ENCODE results near the gene RILPL2.
A peak's percentile ranks its signal among the peaks of the same experiment; 100 is the strongest.
"Not testable (repeated sequence)": the region's sequence is repeated elsewhere in the genome, so short reads cannot be mapped to it uniquely, and the experiment has no call there.

Gene RILPL2

DNA sequence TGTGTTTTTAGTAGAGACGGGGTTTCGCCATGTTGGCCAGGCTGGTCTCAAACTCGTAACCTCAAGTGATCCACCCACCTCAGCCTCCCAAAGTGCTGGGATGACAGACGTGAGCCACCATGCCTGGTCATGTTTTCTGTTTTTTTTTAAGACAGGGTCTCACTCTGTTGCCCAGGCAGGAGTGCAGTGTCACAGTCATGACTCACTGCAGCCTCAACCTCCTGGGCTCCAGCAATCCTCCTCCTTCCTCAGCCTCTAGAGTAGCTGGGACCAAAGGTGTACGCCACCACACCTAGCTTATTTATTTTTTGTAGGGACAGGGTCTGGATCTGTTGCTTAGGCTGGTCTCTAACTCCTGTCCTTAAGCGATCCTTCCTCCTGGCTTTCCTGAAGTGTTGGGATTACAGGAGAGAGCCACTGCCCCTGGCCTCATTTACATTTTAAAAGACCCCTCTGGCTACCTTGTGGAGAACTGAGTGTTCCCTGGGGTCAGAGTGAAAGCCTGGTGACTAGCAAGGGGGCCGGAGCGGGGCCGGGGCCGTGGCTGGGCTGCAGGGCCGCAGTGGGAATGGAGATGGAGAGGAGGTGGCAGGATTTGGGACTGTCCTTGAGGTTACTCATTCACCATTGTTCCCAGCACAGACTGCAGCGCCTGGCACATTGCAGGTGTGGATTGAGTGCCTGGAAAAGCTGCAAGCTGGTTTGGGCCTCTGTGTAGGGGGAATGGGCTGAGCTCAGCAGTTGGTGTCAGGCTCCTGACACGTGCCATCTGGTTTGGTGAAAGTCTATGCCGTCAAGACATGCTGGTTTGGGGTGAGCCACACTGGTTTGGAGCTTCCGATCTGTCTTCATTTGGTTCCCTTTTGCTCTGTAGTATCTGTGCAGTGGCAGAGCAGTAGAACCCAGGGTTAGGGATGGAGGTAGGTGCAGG lies 34.5 kb downstream of the RILPL2 start:
- no peak for DNase-seq (ENCODE audit: low spot score)

GRCh38 chr12:123399255-123399617 lies 37.2 kb downstream of the RILPL2 start:
- DNase-seq (ENCODE audit: low spot score): no peak

GRCh38 chr12:123398550-123399254 lies 37.8 kb downstream of the RILPL2 start:
- no peak for DNase-seq (ENCODE audit: low spot score)

DNA sequence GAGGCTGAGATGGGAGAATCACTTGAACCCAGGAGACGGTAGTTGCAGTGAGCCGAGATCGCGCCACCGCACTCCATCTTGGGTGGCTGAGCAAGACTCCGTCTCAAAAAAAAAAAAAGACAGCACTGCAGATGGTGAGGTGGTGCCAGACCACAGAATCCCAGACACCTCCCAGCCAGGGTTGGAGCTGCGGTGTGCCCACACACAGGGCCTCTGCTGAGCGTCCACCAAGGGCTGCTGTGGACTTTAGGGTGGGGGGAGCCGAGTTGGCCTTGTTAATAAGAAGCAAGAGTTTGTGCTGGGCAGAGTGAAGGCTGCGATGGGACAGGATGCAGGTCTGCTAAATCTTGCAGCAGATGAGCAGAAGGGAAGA lies 38.3 kb downstream of the RILPL2 start:
- DNase-seq (ENCODE audit: low spot score): no peak

GRCh38 chr12:123397400-123397799 lies 39.1 kb downstream of the RILPL2 start:
- DNase-seq (ENCODE audit: low spot score): no peak

DNA sequence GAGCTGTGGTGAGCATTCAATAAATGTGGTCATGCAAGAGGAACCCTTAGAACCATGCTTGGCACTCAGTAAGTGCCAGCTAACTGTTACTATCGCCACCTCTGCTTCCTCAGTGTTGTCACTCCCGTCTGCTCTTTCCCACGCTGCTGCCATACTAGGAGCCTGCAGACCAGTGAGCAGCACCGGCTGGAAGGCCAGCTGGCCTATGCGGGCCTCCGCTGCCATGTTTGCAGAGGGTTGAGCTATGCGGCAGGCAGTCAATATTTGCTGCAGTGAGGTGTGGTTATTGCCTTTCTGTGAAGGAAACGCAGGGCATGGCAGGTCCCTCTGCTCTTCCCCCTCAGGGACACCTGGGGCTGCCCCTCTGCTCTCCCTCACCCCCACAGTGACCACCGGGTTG lies 39.5 kb downstream of the RILPL2 start:
- DNase-seq (ENCODE audit: low spot score): no peak

- no peak for DNase-seq (ENCODE audit: low spot score)
These were observed 39.9 kb downstream of the RILPL2 start for GRCh38 chr12:123396543-123396942.

GRCh38 chr12:123395236-123395635 lies 41.2 kb downstream of the RILPL2 start:
- DNase-seq (ENCODE audit: low spot score): no peak

GRCh38 chr12:123393747-123394146 lies 42.7 kb downstream of the RILPL2 start:
- DNase-seq (ENCODE audit: low spot score): no peak

DNA sequence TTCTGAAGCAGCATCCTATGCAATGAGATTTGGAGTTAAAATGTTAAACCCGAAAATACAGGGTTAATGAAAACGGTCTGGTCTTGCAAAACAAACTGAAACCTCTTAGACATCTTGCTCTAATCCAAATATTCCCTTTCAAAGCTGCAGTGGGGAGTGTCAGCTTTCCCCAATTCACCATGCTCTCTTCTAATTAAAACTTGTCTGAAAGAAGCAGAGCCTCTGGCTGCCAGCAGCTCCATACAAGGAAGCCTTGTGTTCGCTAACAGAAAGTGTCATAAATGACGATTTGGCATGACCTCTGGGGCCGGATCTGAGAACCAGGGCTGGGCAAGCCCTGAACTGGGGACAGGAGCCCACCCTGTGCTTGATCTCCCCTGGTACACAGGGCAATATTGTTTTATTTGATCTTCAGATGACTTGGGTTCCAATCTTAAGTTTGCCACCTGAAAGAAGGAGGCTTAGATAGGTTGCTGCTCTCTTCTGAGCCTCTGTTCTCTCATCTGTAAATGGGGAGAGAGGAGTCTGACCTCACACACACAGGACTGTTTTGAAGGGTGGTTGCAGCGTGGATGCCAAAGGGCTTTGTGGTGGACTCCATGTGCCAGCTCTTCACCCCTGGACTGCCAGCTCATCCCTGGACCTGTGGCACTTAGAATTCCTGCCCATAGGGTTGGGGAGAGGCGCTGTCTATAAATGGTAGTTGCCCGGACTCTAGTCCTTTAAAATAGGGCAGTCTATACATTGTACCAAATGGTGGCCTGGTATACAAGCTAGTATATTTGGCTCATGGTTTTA lies 44.7 kb downstream of the RILPL2 start:
- DNase-seq (ENCODE audit: low spot score): no peak

DNA sequence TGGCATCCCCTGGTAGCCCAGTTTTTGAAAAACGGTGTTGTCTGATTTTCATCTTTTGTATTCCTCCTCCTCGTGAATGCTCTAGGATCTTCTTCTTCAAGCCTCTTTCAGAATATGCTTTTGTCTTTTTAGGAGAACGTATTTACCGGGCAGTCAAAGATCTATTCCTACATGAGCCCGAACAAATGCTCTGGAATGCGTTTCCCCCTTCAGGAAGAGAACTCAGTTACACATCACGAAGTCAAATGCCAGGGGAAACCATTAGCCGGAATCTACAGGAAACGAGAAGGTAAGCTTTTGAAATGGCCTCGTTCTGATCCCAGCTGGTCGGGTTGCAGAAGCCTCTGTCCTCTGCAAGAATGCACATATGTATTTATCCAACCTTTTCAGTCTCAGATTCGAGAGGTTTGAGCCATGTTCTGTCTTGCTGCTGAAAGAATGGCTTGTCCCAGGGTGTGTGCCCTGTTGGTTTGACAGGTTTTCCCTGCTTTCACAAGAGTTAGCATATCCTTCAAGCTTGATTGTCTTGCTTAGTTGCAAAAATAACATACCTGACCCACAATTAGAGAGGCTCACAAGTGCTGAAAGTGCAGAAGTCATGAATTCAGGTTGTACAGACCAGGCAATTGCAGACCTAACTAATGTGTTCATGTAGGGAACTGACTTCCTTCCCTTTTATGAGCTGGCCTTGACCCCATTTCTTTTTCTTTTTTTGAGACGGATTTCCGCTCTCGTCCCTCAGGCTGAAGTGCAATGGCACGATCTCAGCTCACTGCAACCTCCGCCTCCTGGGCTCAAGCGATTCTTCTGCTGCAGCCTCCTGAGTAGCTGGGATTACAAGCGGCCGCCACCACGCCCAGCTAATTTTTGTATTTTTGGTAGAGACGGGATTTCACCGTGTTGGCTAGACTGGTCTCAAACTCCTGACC lies 45.7 kb downstream of the RILPL2 start:
- no peak for DNase-seq (ENCODE audit: low spot score)

DNA sequence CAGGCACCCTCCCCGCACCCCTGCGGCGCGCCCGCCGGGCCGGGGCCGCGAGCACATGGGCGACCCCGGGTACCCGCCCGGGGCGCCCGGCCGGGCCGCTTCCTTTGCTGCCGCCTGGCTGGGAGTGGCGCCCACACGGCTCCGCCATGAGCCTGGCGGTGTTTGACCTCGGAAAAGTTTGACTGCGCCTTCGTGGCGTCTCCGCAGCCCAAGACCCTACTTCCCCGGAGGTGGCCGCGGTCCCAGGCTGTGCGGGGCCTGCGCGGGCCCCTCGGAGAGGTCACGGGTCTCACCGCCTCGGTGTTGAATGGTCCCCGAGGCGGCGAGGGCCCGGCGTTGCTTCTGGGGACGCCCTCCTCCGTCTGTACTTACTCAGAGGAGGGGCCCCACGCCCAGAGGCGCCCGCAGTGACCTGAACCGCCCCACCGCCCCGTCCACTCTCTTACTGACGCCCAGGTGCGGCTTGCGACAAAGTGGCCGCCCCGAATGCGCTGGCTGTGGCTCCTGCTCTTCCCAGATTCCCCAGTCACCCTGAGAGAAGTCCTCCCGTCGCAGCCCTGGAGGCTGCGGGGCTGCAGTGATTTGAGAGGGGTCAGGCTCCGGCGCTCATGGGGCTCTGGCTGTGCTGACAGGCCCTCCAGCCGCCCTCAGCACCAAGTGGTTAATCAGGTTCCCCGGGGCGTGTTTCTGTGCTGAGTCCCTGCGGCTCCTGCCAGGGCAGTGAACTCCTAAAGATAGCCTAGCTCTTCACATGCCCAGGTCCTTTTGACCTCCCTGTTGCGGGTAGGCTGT lies 46.7 kb downstream of the RILPL2 start:
- DNase-seq (ENCODE audit: low spot score): peak; percentile 71

- peak; percentile 43 for DNase-seq (ENCODE audit: low spot score)
These were observed 47.4 kb downstream of the RILPL2 start for GRCh38 chr12:123388951-123389559.

DNA sequence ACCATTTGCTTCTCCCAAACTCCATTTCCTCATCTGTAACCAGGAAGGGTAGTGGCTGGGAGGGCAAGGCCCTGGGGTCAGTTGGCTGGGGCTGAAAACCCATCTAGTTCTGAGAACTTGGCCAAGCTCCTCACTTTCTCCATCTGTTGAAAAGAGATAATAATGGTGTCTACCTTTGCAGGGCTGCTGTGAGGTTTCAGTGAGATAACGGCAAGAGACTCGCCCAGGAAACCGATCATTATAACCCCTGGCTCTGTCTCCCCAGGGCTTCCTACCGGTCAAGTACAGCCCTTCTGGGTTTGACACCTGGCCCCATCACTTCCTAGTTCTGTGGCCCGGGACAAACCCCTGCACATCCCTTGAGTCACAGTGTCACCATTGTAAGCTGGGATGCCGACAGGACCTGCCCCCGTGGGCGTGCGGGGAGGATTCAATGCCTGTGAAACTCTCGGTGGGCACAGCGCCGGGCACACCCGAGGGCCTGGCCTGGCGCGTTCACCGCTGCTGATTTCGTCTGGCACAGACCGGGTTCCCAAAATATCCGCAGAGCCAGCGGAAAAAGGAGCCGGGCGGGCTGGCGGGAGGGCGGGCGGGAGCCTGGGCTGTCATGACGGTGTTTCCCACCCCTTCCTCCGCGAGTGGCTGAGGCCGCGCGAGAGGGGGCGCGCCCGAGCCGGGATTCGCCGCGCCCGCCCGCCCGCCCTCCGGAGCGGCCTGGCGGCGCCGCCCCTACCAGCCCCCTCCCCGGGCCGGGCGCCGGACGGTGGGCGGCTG lies 48.1 kb downstream of the RILPL2 start:
- peak; percentile 86 for DNase-seq (ENCODE audit: low spot score)

DNA sequence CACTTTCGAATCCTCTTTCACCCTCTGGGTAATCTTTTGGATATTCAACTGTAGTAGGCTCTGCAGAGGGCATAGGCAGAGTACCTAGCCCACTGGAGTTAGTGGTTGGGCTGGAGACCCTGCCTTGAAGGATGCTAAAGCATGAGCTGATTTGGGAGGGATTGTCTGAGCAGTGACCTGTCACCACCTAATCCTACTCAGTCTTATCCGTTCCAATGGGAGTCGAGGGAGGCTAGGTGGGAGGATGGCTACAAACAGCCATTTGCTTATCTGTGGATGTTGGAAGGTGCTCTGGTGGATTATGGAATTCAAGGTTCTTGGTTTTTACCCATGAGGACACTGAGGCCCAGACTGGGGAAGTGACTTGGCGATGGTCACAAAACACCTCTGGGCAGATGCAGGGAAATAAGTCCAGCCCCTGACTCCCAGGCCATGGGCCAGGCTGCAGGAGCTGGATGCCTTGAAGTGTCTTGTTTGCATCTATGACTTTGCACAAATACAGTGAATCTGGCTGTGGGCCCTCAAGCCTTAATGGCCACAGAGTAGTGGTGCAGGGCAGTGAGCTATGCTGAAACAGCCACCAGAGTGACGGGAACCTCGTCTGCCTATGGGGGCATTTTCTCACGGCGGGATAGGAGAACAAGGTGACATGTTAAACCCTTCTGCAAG lies 48.8 kb downstream of the RILPL2 start:
- no peak for DNase-seq (ENCODE audit: low spot score)

DNA sequence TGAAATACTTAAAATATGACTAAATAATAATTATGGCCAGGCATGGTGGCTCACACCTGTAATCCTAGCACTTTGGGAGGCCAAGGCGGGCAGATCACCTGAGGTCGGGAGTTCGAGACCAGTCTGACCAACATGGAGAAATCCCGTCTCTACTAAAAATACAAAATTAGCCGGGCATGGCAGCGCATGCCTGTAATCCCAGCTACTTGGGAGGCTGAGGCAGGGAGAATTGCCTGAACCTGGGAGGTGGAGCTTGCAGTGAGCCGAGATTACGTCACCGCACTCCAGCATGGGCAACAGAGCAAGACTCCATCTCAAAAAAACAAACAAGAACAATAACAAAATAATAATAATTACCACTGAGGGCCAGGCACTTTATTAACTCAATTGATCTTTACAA lies 50.9 kb downstream of the RILPL2 start:
- not testable (repeated sequence) for DNase-seq (ENCODE audit: low spot score)

GRCh38 chr12:123384994-123385376 lies 51.5 kb downstream of the RILPL2 start:
- DNase-seq (ENCODE audit: low spot score): no peak

DNA sequence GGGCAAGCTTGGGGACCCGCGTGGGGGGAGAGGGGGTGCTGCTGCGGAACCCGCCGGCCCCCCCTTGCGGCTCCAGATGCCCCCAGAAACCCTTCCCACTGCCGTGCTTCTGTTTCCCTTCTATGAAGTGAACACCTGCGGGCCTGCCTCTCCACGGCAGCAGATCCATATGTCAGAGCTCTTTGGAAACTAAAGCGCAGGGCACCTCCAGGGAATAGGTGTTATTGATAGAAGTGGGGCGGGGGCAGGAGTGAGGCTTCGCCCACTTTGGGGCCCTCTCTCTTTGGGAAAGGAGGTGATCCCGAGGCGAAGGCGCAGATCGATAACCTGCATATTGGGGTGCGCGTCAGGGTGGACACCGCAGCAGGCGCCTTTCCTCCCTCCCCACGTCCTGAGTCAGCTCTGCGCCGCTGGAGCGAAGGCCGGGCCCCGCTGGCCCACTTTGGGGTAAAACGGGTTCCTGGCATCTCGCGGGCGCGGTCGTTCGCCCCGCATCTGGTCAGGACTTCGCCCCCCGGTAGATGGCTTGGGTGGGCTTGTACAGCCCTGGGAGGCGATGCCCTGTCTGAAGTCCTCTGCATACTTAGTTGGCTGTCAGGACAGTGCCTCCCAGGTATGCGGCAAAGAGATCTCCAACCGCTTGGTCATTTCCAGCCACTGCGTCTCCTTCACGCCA lies 52.0 kb downstream of the RILPL2 start:
- no peak for DNase-seq (ENCODE audit: low spot score)
